BE2C (cell line): ENCODE results near the gene AGBL2.
"Not testable (repeated sequence)": the region's sequence is repeated elsewhere in the genome, so short reads cannot be mapped to it uniquely, and the experiment has no call there.

Experiments
- DNase-seq: peaks from one replicate; pipeline ENCODE4 v3.0.0-alpha.2; 2020
- H3K27me3 ChIP-seq: fragments of 250-450 bp; sonication (Bioruptor Pico); 2 replicates; pipeline ENCODE4 v1.5.1; 2020; ENCODE audit warnings: mild to moderate bottlenecking
- H3K36me3 ChIP-seq: fragments of 250-450 bp; sonication (Bioruptor Pico); 2 replicates; pipeline ENCODE4 v1.5.1; 2020; ENCODE audit warnings: mild to moderate bottlenecking
- H3K4me1 ChIP-seq: fragments of 250-450 bp; sonication (Bioruptor Pico); 2 replicates; pipeline ENCODE4 v1.5.1; 2020
- H3K4me3 ChIP-seq: 2 replicates; pipeline ENCODE4 v1.5.1; 2011; ENCODE audit warnings: low read depth, low read length
- H3K9me3 ChIP-seq: fragments of 250-450 bp; sonication (Bioruptor Pico); 2 replicates; pipeline ENCODE4 v1.5.1; 2020
- CTCF ChIP-seq: IDR thresholded peaks from 2 replicates; pipeline ENCODE4 v1.5.1; 2012; ENCODE audit warnings: mild to moderate bottlenecking, low read depth, low read length

The AGBL2 gene

GRCh38 chr11:47689480-47689879, 25.7 kb downstream of the AGBL2 start:
- Histone ChIP-seq H3K36me3 (no peaks in the 10 kb centered on the region), H3K4me3 (no peak overlapping the region), H3K27me3 (no peaks in the 10 kb centered on the region), H3K9me3 (no peaks in the 10 kb centered on the region), H3K4me1 (no peaks in the 10 kb centered on the region)
- no peak for TF ChIP-seq CTCF
- DNase-seq, result no peak

- Histone ChIP-seq H3K4me3 (no peak overlapping the region), H3K36me3 (no peaks in the 10 kb centered on the region), H3K9me3 (no peaks in the 10 kb centered on the region), H3K27me3 (no peaks in the 10 kb centered on the region), H3K4me1 (no peaks in the 10 kb centered on the region)
- DNase-seq, result no peak
- TF ChIP-seq CTCF, result no peak
Observed at GRCh38 chr11:47688991-47689390, 26.2 kb downstream of the AGBL2 start.

GRCh38 chr11:47688111-47688510, 27.1 kb downstream of the AGBL2 start:
- no peaks in the 10 kb centered on the region for H3K36me3 ChIP-seq
- no peak for TF ChIP-seq CTCF

GRCh38 chr11:47686704-47687103, 28.5 kb downstream of the AGBL2 start:
- not testable (repeated sequence) for H3K4me3 ChIP-seq, H3K4me1 ChIP-seq, DNase-seq, H3K9me3 ChIP-seq, H3K36me3 ChIP-seq, H3K27me3 ChIP-seq

More at GRCh38 chr11:47688111-47688510, 27.1 kb downstream of the AGBL2 start:
- no peaks in the 10 kb centered on the region for H3K4me1 ChIP-seq
- H3K9me3 ChIP-seq, result no peaks in the 10 kb centered on the region
- H3K4me3 ChIP-seq, result no peak overlapping the region
- H3K27me3 ChIP-seq, result no peaks in the 10 kb centered on the region
- DNase-seq, result no peak

GRCh38 chr11:47686151-47686550, 29.0 kb downstream of the AGBL2 start:
- H3K4me1 ChIP-seq, result no peaks in the 10 kb centered on the region
- H3K27me3 ChIP-seq, result no peaks in the 10 kb centered on the region
- DNase-seq, result no peak
- H3K4me3 ChIP-seq, result no peak overlapping the region
- TF ChIP-seq CTCF, result no peak
- no peaks in the 10 kb centered on the region for H3K9me3 ChIP-seq
- no peaks in the 10 kb centered on the region for H3K36me3 ChIP-seq

GRCh38 chr11:47675851-47676250, 39.3 kb downstream of the AGBL2 start:
- no peaks in the 10 kb centered on the region for H3K4me1 ChIP-seq
- no peaks in the 10 kb centered on the region for H3K36me3 ChIP-seq
- H3K27me3 ChIP-seq, result no peaks in the 10 kb centered on the region
- H3K4me3 ChIP-seq, result no peak overlapping the region
- H3K9me3 ChIP-seq, result no peaks in the 10 kb centered on the region
- DNase-seq, result no peak
- no peak for TF ChIP-seq CTCF

GRCh38 chr11:47672283-47672730, 42.9 kb downstream of the AGBL2 start:
- Histone ChIP-seq H3K4me3 (no peak overlapping the region), H3K4me1 (no peaks in the 10 kb centered on the region), H3K9me3 (no peaks in the 10 kb centered on the region), H3K36me3 (no peaks in the 10 kb centered on the region), H3K27me3 (no peaks in the 10 kb centered on the region)
- DNase-seq, result no peak
- no peak for TF ChIP-seq CTCF
